ENCODE measurements around the gene GRK5. TPM values are rescaled to one million over a fixed set of nuclear protein-coding genes. Genes with fewer than 3 reads are reported as not detected.

The GRK5 gene
- total RNA-seq, 4 donors from 2014 or later = 15.9 to 53.8 (median 18.4) TPM

GRCh38 chr10:119386666-119387065 lies 179.3 kb downstream of the GRK5 start:
- DNase-seq (ENCODE audit: low spot score) = no peak
- TF ChIP-seq CTCF (IDR thresholded peaks at IDR 0.05) = no peak
- no peak for ATAC-seq (ENCODE audit: low FRiP score)

DNA sequence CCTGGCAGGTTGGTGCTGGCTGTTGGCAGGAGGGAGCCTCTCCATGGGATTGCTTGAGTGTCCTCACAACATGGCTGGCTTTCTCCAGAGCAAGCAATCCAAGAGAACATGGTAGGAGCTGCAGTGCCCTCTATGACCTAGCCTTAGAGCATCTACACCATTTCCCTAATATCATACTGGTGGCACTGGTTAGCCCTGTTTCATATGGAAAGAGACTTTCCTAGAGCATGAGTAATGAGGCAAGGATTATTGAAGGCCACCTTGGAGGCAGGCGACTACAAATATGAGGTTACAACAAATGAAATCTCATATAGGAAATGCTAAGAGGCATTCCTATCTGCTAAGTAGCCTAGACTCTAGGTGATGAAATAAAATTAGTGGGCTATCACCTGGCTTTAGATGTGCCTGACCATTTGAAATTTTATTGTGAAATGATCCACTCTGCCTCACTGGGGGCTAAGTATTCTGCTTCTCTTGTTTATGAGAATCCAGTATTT lies 181.5 kb downstream of the GRK5 start:
- ATAC-seq (ENCODE audit: low FRiP score) (no peak), DNase-seq (ENCODE audit: low spot score) (no peak)
- TF ChIP-seq CTCF (IDR thresholded peaks at IDR 0.05) = no peak

- TF ChIP-seq CTCF (IDR thresholded peaks at IDR 0.05) = no peak
- no peak for ATAC-seq (ENCODE audit: low FRiP score)
Measured at GRCh38 chr10:119391440-119392251, 184.3 kb downstream of the GRK5 start.

DNA sequence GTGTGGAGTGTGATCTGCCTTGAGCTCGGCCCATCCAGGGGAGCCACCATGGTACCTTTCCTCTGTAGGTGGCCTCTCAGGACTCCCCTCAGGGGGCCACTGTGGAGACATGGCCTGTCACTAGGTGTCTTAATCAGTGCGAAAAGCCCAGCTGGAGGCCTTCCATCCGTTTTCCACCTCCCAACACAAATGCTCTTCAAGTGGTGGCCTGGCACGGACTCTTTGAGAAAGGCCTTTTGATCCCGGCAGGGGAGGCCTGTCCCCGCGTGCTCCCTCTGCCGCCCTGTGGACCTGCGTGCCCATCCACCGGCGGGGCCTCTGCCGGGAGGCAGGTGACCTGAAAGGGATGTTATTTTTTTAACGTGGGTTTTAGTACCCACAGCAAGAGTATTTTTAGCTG lies 185.6 kb downstream of the GRK5 start:
- DNase-seq (ENCODE audit: low spot score) = no peak
- no peak for ATAC-seq (ENCODE audit: low FRiP score)
- no peak for TF ChIP-seq CTCF (IDR thresholded peaks at IDR 0.05)

More at GRCh38 chr10:119391440-119392251, 184.3 kb downstream of the GRK5 start:
- DNase-seq (ENCODE audit: low spot score) = no peak

- ATAC-seq (ENCODE audit: low FRiP score) (no peak), DNase-seq (ENCODE audit: low spot score) (no peak)
- no peak for TF ChIP-seq CTCF (IDR thresholded peaks at IDR 0.05)
Measured at GRCh38 chr10:119393421-119393820, 186.1 kb downstream of the GRK5 start.

- no peak for TF ChIP-seq CTCF (IDR thresholded peaks at IDR 0.05)
- no peak for ATAC-seq (ENCODE audit: low FRiP score)
- no peak for DNase-seq (ENCODE audit: low spot score)
Measured at GRCh38 chr10:119393845-119394244, 186.5 kb downstream of the GRK5 start.
